Keratinocyte (primary cell): Measurements from ENCODE around the gene COMMD3. TPM values are rescaled to one million over a fixed set of nuclear protein-coding genes. Genes with fewer than 3 reads are reported as not detected.
A peak's percentile ranks its signal among the peaks of the same experiment; 100 is the strongest.

Source experiments
- DNase-seq: peaks from one replicate; pipeline ENCODE4 v3.0.0-alpha.2; 2011; ENCODE audit warnings: low read depth, missing footprints, low spot score
- FAIRE-seq: peaks from 2 replicates; lab custom pipeline; 2011; peaks lifted over from hg19 to GRCh38; lab: Jason Lieb, UNC
- H2AFZ ChIP-seq: 2 replicates; pipeline ENCODE4 v1.6.0; 2012; ENCODE audit warnings: low read length, control low read depth, inconsistent platforms; ENCODE audit not compliant: control insufficient read depth
- H3K27ac ChIP-seq: 2 replicates; pipeline ENCODE4 v1.5.1; 2011; ENCODE audit warnings: low read length; ENCODE audit not compliant: control insufficient read depth, insufficient read depth
- H3K27me3 ChIP-seq: 3 replicates; pipeline ENCODE4 v1.6.0; 2011; ENCODE audit warnings: low read length; ENCODE audit not compliant: control insufficient read depth, insufficient read depth; ENCODE audit errors: extremely low read depth
- H3K36me3 ChIP-seq, 2 experiments: 2 replicates in 1 of 2; 3 replicates in 1 of 2; pipeline ENCODE4 v1.5.1; 2011; ENCODE audit warnings: low read length in 2 of 2, mild to moderate bottlenecking in 1 of 2; ENCODE audit not compliant: control insufficient read depth in 2 of 2, insufficient read depth in 2 of 2; ENCODE audit errors: extremely low read depth in 1 of 2
- H3K4me1 ChIP-seq: 3 replicates; pipeline ENCODE4 v1.5.1; 2011; ENCODE audit warnings: low read length; ENCODE audit not compliant: control insufficient read depth, insufficient read depth; ENCODE audit errors: extremely low read depth
- H3K4me2 ChIP-seq: 3 replicates; pipeline ENCODE4 v1.6.0; 2011; ENCODE audit warnings: low read depth, low read length; ENCODE audit not compliant: control insufficient read depth, insufficient read depth; ENCODE audit errors: extremely low read depth
- H3K4me3 ChIP-seq, 3 experiments: fragments of 200-600 bp in 1 of 3; sonication (generic) in 1 of 3; 2 replicates in 2 of 3; 3 replicates in 1 of 3; pipeline ENCODE4 v1.5.1; 2011 to 2016; ENCODE audit warnings: low read length in 3 of 3, mild to moderate bottlenecking in 3 of 3, control low read depth in 2 of 3, inconsistent platforms in 1 of 3, low read depth in 1 of 3, mixed read lengths in 1 of 3, mixed run types in 1 of 3, moderate library complexity in 1 of 3; ENCODE audit not compliant: control insufficient read depth in 2 of 3, insufficient read depth in 2 of 3; ENCODE audit errors: extremely low read depth in 1 of 3
- H3K79me2 ChIP-seq: 2 replicates; pipeline ENCODE4 v1.6.0; 2012; ENCODE audit warnings: low read length; ENCODE audit not compliant: control insufficient read depth, insufficient read depth
- H3K9ac ChIP-seq: 3 replicates; pipeline ENCODE4 v1.6.0; 2011; ENCODE audit warnings: low read length; ENCODE audit not compliant: control insufficient read depth, insufficient read depth; ENCODE audit errors: extremely low read depth
- H3K9me1 ChIP-seq: 3 replicates; pipeline ENCODE4 v1.6.0; 2011; ENCODE audit warnings: low read length; ENCODE audit not compliant: control insufficient read depth, insufficient read depth; ENCODE audit errors: extremely low read depth
- H3K9me3 ChIP-seq: 2 replicates; pipeline ENCODE4 v1.5.1; 2012; ENCODE audit warnings: low read depth, low read length; ENCODE audit not compliant: control insufficient read depth
- H4K20me1 ChIP-seq: 3 replicates; pipeline ENCODE4 v1.6.0; 2011; ENCODE audit warnings: low read length; ENCODE audit not compliant: control insufficient read depth, insufficient read depth; ENCODE audit errors: extremely low read depth
- CTCF ChIP-seq, 3 experiments: IDR thresholded peaks in 1 of 3; conservative IDR thresholded peaks in 1 of 3; optimal IDR thresholded peaks in 1 of 3; 2 replicates in 2 of 3; 3 replicates in 1 of 3; pipeline versions ENCODE3 to v1.5.1; 2011; ENCODE audit warnings: low read length in 3 of 3, mild to moderate bottlenecking in 3 of 3, moderate library complexity in 2 of 3, control low read depth in 1 of 3, inconsistent platforms in 1 of 3; ENCODE audit not compliant: insufficient read depth in 2 of 3; ENCODE audit errors: extremely low read depth in 1 of 3
- EZH2 ChIP-seq: IDR thresholded peaks from one replicate; pipeline ENCODE4 v1.6.1; 2012; ENCODE audit warnings: inconsistent platforms, mild to moderate bottlenecking, low read length, moderate library complexity
- dilution Hi-C: fragments of 300-500 bp; cut with MboI; formaldehyde crosslinking; loops from one replicate; pipeline ENCODE4 v1.7.0; 2020; ENCODE audit warnings: low sequenced_read_pairs; ENCODE audit not compliant: extremely low pct_ligation_motif_present
- polyA plus RNA-seq, 5 experiments: library from polyadenylated mRNA; depleted of rRNA in 3 of 5; stranded (reverse) in 3 of 5; stranded (forward) in 1 of 5; unstranded in 1 of 5; fragments of >200 nt; gene quantifications; 1 replicate in 1 of 5; 2 replicates in 3 of 5; 3 replicates in 1 of 5; pipeline versions ENCODE4 v1.2.1 to v1.2.3, GENCODE V29; 2011 to 2012; ENCODE audit warnings: missing spikeins in 2 of 5, low read depth in 1 of 5, low replicate concordance in 1 of 5

The COMMD3 gene
- polyA plus RNA-seq, 1 donor (not counting 4 experiments of a cell fraction or from before 2014, with no cell fraction given), result 59.5 TPM

- H3K4me2 ChIP-seq, result peak overlapping the region; percentile 68
These were observed 3.4 kb downstream of the COMMD3 start for GRCh38 chr10:22319547-22319979.

GRCh38 chr10:22319980-22320558 lies 3.9 kb downstream of the COMMD3 start:
- H4K20me1 ChIP-seq, result no peaks in the 10 kb centered on the region
- peaks cover 1% of the 10 kb centered on the region for H3K79me2 ChIP-seq
- peaks cover 21% of the 10 kb centered on the region for H3K4me1 ChIP-seq
- no peak for TF ChIP-seq CTCF (optimal IDR thresholded peaks at IDR 0.05 in 1 of 3, IDR thresholded peaks at IDR 0.05 in 1 of 3, conservative IDR thresholded peaks at IDR 0.05 in 1 of 3; ENCODE audit: extremely low read depth in 1 of 3, insufficient read depth in 2 of 3, low read length in 3 of 3)
- TF ChIP-seq EZH2, result no peak
- no peaks in the 10 kb centered on the region for H3K9me1 ChIP-seq
- DNase-seq (no peak), FAIRE-seq (no peak)
- H3K27ac ChIP-seq, result peak overlapping the region; percentile 36
- dilution Hi-C loops, result no loop called here
- H3K4me3 ChIP-seq, result peak overlapping the region; percentile 8 to 59 (median 12)
- H3K9me3 ChIP-seq, result no peaks in the 10 kb centered on the region
- H3K9ac ChIP-seq, result peak overlapping the region; percentile 69
- peaks cover 14% of the 10 kb centered on the region for H3K27me3 ChIP-seq
- H3K36me3 ChIP-seq, result no peaks in the 10 kb centered on the region
- peak overlapping the region; percentile 68 for H3K4me2 ChIP-seq
- peak overlapping the region; percentile 60 for H2AFZ ChIP-seq

More at GRCh38 chr10:22319547-22319979, 3.4 kb downstream of the COMMD3 start:
- H3K27ac ChIP-seq, result no peak overlapping the region
- peaks cover 14% of the 10 kb centered on the region for H3K27me3 ChIP-seq
- H3K9ac ChIP-seq, result no peak overlapping the region
- H4K20me1 ChIP-seq, result no peaks in the 10 kb centered on the region
- peaks cover 16% of the 10 kb centered on the region for H3K4me1 ChIP-seq
- DNase-seq (no peak), FAIRE-seq (no peak)
- no peaks in the 10 kb centered on the region for H3K36me3 ChIP-seq
- peaks cover 1% of the 10 kb centered on the region for H3K79me2 ChIP-seq
- H2AFZ ChIP-seq, result peak overlapping the region; percentile 60
- TF ChIP-seq EZH2 (no peak), CTCF (optimal IDR thresholded peaks at IDR 0.05 in 1 of 3, IDR thresholded peaks at IDR 0.05 in 1 of 3, conservative IDR thresholded peaks at IDR 0.05 in 1 of 3; ENCODE audit: extremely low read depth in 1 of 3, insufficient read depth in 2 of 3, low read length in 3 of 3) (no peak)
- H3K4me3 ChIP-seq, result no peak overlapping the region
- no peaks in the 10 kb centered on the region for H3K9me3 ChIP-seq
- no peaks in the 10 kb centered on the region for H3K9me1 ChIP-seq
- dilution Hi-C loops, result no loop called here
